ENCODE data around the gene FBXL19. TPM values are rescaled to one million over a fixed set of nuclear protein-coding genes. Genes with fewer than 3 reads are reported as not detected.

Gene FBXL19
- total and polyA plus RNA-seq, 4 donors: 0.31 to 4.8 (median 2.7) TPM

DNA sequence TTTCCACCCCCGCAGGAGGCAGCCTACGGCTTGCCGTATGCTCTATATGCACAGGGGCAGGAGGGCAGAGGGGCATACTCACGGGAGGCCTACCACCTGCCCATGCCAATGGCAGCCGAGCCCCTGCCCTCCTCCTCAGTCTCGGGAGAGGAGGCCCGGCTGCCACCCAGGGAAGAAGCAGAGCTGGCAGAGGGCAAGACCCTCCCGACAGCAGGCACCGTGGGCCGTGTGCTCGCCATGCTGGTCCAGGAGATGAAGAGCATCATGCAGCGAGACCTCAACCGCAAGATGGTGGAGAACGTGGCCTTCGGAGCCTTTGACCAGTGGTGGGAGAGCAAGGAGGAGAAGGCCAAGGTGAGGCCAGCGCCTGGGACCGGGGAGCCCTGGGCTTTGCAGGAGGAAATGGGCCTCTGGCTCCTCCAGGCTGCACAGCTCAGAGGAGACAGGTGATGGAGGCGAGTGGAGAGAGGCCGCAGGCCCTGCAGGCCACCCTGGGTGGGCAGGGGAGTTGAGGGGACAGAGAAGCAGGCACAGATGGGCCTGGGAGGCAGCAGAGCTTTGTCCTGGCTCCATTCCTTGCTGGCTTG, 42.8 kb downstream of the FBXL19 start:
- Histone ChIP-seq H3K36me3 (ENCODE audit: control insufficient read depth in 4 of 4, insufficient read depth in 3 of 4, low read depth in 1 of 4, low read length in 3 of 4) (peaks cover 24 to 75% (median 58%) of the 10 kb centered on the region in 4 donors), H3K9me3 (ENCODE audit: control insufficient read depth in 4 of 4, low read length in 3 of 4) (no peaks in the 10 kb centered on the region), H3K9ac (ENCODE audit: low read depth in 1 of 2, low read length in 2 of 2) (no peak overlapping the region), H3K27me3 (ENCODE audit: control insufficient read depth in 4 of 4, insufficient read depth in 4 of 4, low read length in 3 of 4) (no peaks in the 10 kb centered on the region), H3K27ac (ENCODE audit: low read depth in 1 of 2, low read length in 2 of 2) (no peak overlapping the region), H3K4me1 (ENCODE audit: control insufficient read depth in 4 of 4, insufficient read depth in 4 of 4, low read length in 3 of 4) (no peaks in the 10 kb centered on the region), H3K4me3 (ENCODE audit: low read depth in 1 of 3, low read length in 3 of 3) (no peak overlapping the region)
- 96% methylated on average over 19 of the region's 19 CpGs for WGBS
- TF ChIP-seq, protein P1, sequence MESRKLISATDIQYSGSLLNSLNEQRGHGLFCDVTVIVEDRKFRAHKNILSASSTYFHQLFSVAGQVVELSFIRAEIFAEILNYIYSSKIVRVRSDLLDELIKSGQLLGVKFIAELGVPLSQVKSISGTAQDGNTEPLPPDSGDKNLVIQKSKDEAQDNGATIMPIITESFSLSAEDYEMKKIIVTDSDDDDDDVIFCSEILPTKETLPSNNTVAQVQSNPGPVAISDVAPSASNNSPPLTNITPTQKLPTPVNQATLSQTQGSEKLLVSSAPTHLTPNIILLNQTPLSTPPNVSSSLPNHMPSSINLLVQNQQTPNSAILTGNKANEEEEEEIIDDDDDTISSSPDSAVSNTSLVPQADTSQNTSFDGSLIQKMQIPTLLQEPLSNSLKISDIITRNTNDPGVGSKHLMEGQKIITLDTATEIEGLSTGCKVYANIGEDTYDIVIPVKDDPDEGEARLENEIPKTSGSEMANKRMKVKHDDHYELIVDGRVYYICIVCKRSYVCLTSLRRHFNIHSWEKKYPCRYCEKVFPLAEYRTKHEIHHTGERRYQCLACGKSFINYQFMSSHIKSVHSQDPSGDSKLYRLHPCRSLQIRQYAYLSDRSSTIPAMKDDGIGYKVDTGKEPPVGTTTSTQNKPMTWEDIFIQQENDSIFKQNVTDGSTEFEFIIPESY (IDR thresholded peaks at IDR 0.05): no peak
- TF ChIP-seq HNF4G (IDR thresholded peaks at IDR 0.05) (no peak), NR2F2 (IDR thresholded peaks at IDR 0.05) (no peak), JUND (IDR thresholded peaks at IDR 0.05) (no peak), GABPA (IDR thresholded peaks at IDR 0.05 in 1 of 2, conservative IDR thresholded peaks at IDR 0.05 in 1 of 2) (no peak)
- TF ChIP-seq, protein P2, sequence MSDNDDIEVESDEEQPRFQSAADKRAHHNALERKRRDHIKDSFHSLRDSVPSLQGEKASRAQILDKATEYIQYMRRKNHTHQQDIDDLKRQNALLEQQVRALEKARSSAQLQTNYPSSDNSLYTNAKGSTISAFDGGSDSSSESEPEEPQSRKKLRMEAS (IDR thresholded peaks at IDR 0.05): no peak
- no peak for DNase-seq (ENCODE audit: low spot score)

DNA sequence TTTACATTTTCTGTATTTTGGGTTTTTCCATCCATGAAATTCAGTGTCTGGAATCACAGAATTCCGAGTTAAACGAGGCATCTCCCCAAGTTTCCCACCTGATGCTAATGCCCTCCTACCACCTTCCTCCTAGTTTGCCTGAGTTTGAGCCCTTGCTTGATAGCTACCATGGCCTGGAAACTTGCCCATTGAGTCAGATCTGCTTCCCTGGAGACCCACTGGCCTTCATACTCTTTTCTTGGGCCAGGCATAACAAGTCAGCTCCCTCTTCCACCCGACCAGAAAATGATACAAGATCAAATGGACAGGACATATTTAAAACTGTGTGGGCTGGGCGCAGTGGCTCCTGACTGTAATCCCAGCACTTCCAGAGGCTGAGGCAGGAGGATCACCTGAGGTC, 44.4 kb downstream of the FBXL19 start:
- WGBS: 96% methylated on average over 4 of the region's 4 CpGs
- Histone ChIP-seq H3K27me3 (ENCODE audit: control insufficient read depth in 4 of 4, insufficient read depth in 4 of 4, low read length in 3 of 4) (no peaks in the 10 kb centered on the region), H3K27ac (ENCODE audit: low read depth in 1 of 2, low read length in 2 of 2) (no peak overlapping the region), H3K9me3 (ENCODE audit: control insufficient read depth in 4 of 4, low read length in 3 of 4) (no peaks in the 10 kb centered on the region), H3K9ac (ENCODE audit: low read depth in 1 of 2, low read length in 2 of 2) (no peak overlapping the region), H3K36me3 (ENCODE audit: control insufficient read depth in 4 of 4, insufficient read depth in 3 of 4, low read depth in 1 of 4, low read length in 3 of 4) (peaks cover 30 to 77% (median 52%) of the 10 kb centered on the region in 4 donors), H3K4me3 (ENCODE audit: low read depth in 1 of 3, low read length in 3 of 3) (no peak overlapping the region), H3K4me1 (ENCODE audit: control insufficient read depth in 4 of 4, insufficient read depth in 4 of 4, low read length in 3 of 4) (no peaks in the 10 kb centered on the region)
- no peak for DNase-seq (ENCODE audit: low spot score)
- TF ChIP-seq NR2F2 (IDR thresholded peaks at IDR 0.05): no peak
- TF ChIP-seq, protein P3, sequence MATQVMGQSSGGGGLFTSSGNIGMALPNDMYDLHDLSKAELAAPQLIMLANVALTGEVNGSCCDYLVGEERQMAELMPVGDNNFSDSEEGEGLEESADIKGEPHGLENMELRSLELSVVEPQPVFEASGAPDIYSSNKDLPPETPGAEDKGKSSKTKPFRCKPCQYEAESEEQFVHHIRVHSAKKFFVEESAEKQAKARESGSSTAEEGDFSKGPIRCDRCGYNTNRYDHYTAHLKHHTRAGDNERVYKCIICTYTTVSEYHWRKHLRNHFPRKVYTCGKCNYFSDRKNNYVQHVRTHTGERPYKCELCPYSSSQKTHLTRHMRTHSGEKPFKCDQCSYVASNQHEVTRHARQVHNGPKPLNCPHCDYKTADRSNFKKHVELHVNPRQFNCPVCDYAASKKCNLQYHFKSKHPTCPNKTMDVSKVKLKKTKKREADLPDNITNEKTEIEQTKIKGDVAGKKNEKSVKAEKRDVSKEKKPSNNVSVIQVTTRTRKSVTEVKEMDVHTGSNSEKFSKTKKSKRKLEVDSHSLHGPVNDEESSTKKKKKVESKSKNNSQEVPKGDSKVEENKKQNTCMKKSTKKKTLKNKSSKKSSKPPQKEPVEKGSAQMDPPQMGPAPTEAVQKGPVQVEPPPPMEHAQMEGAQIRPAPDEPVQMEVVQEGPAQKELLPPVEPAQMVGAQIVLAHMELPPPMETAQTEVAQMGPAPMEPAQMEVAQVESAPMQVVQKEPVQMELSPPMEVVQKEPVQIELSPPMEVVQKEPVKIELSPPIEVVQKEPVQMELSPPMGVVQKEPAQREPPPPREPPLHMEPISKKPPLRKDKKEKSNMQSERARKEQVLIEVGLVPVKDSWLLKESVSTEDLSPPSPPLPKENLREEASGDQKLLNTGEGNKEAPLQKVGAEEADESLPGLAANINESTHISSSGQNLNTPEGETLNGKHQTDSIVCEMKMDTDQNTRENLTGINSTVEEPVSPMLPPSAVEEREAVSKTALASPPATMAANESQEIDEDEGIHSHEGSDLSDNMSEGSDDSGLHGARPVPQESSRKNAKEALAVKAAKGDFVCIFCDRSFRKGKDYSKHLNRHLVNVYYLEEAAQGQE (IDR thresholded peaks at IDR 0.05): no peak

DNA sequence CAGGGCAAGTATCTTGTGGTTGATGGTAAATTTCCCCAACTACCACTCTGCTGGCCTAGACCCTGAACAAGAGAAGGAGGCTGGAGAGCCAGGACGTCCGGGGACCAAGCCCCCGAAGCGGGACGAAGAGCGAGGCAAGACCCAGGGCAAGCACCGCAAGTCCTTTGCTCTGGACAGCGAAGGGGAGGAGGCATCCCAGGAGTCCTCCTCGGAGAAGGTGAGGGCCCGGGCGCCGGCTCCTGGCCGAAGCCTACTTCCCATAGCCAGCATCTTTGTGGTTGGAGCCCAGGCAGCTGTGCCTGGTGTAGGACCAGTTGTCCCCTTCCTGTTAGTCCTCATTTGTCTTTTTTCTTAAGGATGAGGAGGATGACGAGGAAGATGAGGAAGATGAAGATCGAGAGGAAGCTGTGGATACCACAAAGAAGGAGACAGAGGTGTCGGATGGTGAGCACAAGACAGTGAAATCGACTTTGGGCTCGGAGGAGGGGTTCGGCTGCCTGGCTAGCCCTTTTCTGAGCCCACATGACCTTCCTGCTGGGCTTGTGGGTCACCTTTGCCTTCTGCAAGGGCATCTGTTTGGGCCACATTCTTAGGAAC, 46.0 kb downstream of the FBXL19 start:
- 96% methylated on average over 19 of the region's 19 CpGs for WGBS
- H3K9ac ChIP-seq (ENCODE audit: low read depth in 1 of 2, low read length in 2 of 2): no peak overlapping the region
- H3K36me3 ChIP-seq (ENCODE audit: control insufficient read depth in 4 of 4, insufficient read depth in 3 of 4, low read depth in 1 of 4, low read length in 3 of 4): peaks cover 34 to 80% (median 52%) of the 10 kb centered on the region in 4 donors
- no peak overlapping the region for H3K27ac ChIP-seq (ENCODE audit: low read depth in 1 of 2, low read length in 2 of 2)
- no peaks in the 10 kb centered on the region for H3K27me3 ChIP-seq (ENCODE audit: control insufficient read depth in 4 of 4, insufficient read depth in 4 of 4, low read length in 3 of 4)
- TF ChIP-seq, protein P1 (IDR thresholded peaks at IDR 0.05): no peak
- TF ChIP-seq EGR1 (IDR thresholded peaks at IDR 0.05; ENCODE audit: low read depth in 2 of 2) (no peak), SP1 (IDR thresholded peaks at IDR 0.05) (no peak), FOXA2 (IDR thresholded peaks at IDR 0.05) (no peak), GABPA (IDR thresholded peaks at IDR 0.05 in 1 of 2, conservative IDR thresholded peaks at IDR 0.05 in 1 of 2) (no peak), TAF1 (conservative IDR thresholded peaks at IDR 0.05) (no peak), RXRA (IDR thresholded peaks at IDR 0.05) (no peak), YY1 (IDR thresholded peaks at IDR 0.05) (no peak), HNF4A (conservative IDR thresholded peaks at IDR 0.05) (no peak)
- TF ChIP-seq, protein P4, sequence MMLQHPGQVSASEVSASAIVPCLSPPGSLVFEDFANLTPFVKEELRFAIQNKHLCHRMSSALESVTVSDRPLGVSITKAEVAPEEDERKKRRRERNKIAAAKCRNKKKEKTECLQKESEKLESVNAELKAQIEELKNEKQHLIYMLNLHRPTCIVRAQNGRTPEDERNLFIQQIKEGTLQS (IDR thresholded peaks at IDR 0.05): no peak
- TF ChIP-seq, protein P3 (IDR thresholded peaks at IDR 0.05): no peak
- DNase-seq (ENCODE audit: low spot score): no peak
- no peak overlapping the region for H3K4me3 ChIP-seq (ENCODE audit: low read depth in 1 of 3, low read length in 3 of 3)
- H3K4me1 ChIP-seq (ENCODE audit: control insufficient read depth in 4 of 4, insufficient read depth in 4 of 4, low read length in 3 of 4): no peaks in the 10 kb centered on the region
- H3K9me3 ChIP-seq (ENCODE audit: control insufficient read depth in 4 of 4, low read length in 3 of 4): no peaks in the 10 kb centered on the region
